ENCODE results near the gene FBRSL1. TPM values are rescaled to one million over a fixed set of nuclear protein-coding genes. Genes with fewer than 3 reads are reported as not detected.

FBRSL1 gene
- total and polyA plus RNA-seq, 2 of the 8 experiments (the other 6 are each of a cell fraction or from before 2014, with no cell fraction given): 18.4 to 109 TPM

GRCh38 chr12:132479938-132480622, 9.9 kb upstream of the FBRSL1 start:
- Histone ChIP-seq H2BK15ac (ENCODE audit: low read length) (no peak overlapping the region), H4K8ac (ENCODE audit: extremely low read depth, insufficient read depth, low read length) (no peak overlapping the region), H3K79me1 (ENCODE audit: low read depth, low read length) (no peaks in the 10 kb centered on the region), H3K18ac (ENCODE audit: extremely low read depth, low read length) (no peak overlapping the region), H4K91ac (replicated peaks; ENCODE audit: insufficient read length, low read length) (no peak overlapping the region), H3K27ac (ENCODE audit: low read depth, low read length) (no peak overlapping the region), H3K4ac (replicated peaks; ENCODE audit: insufficient read length, low read depth, low read length) (no peak overlapping the region), H2BK120ac (replicated peaks; ENCODE audit: low read depth, low read length) (no peak overlapping the region), H3K4me1 (replicated peaks in 1 of 4; ENCODE audit: control insufficient read depth in 3 of 4, insufficient read depth in 4 of 4, low read length in 3 of 4) (no peaks in the 10 kb centered on the region), H3K14ac (ENCODE audit: insufficient read length) (no peak overlapping the region), H2BK5ac (ENCODE audit: low read depth, low read length) (no peak overlapping the region), H3K4me3 (ENCODE audit: extremely low read depth in 1 of 4, insufficient read depth in 2 of 4, low read depth in 3 of 4, low read length in 4 of 4) (no peak overlapping the region), H3K9me3 (ENCODE audit: insufficient read depth in 2 of 2, low read depth in 1 of 2, low read length in 1 of 2) (peaks cover 0 to 8% of the 10 kb centered on the region in 2 experiments; a peak in 1 of 4 replicates), H4K20me1 (replicated peaks in 1 of 2; ENCODE audit: control insufficient read depth in 1 of 2, insufficient read depth in 2 of 2, low read length in 2 of 2) (peaks cover 0 to 1% of the 10 kb centered on the region in 2 experiments), H3K56ac (replicated peaks; ENCODE audit: insufficient read length, low read depth, low read length) (no peak overlapping the region), H2BK12ac (ENCODE audit: low read depth, low read length) (no peak overlapping the region), H3K4me2 (ENCODE audit: insufficient read depth in 1 of 2, low read depth in 2 of 2, low read length in 2 of 2) (no peak overlapping the region), H3K9ac (replicated peaks in 1 of 4; ENCODE audit: extremely low read depth in 1 of 4, low read depth in 3 of 4, low read length in 3 of 4) (no peak overlapping the region), H4K5ac (ENCODE audit: insufficient read length, low read depth, low read length) (no peak overlapping the region), H2AFZ (ENCODE audit: low read length) (no peak overlapping the region), H3K23me2 (ENCODE audit: low read depth, low read length) (no peaks in the 10 kb centered on the region), H2AK5ac (ENCODE audit: low read depth, low read length) (no peak overlapping the region), H3K79me2 (ENCODE audit: control insufficient read depth in 1 of 2, insufficient read depth in 2 of 2, low read length in 2 of 2) (no peaks in the 10 kb centered on the region), H3K27me3 (replicated peaks in 1 of 4; ENCODE audit: control insufficient read depth in 3 of 4, extremely low read depth in 1 of 4, insufficient read depth in 3 of 4, low read length in 3 of 4) (peaks cover 35 to 93% (median 70%) of the 10 kb centered on the region in 4 experiments), H3K23ac (ENCODE audit: insufficient read length) (no peak overlapping the region), H2BK20ac (ENCODE audit: low read length) (no peak overlapping the region), H3K36me3 (ENCODE audit: control insufficient read depth in 2 of 4, insufficient read depth in 4 of 4, low read length in 3 of 4) (no peaks in the 10 kb centered on the region)
- 87% methylated on average over 37 of the region's 38 CpGs; no CpG with 5 or more reads in 1 of the 2 experiments for WGBS, 2 experiments (ENCODE audit: extremely low coverage in 1 of 2, insufficient coverage in 1 of 2, insufficient read length in 1 of 2, insufficient replicate concordance in 2 of 2, low coverage in 1 of 2, low lambda C conversion rate in 2 of 2, missing lambda C conversion rate in 1 of 2)
- ChIA-PET CTCF (ENCODE audit: partially characterized antibody) (interaction anchor here (0.7 to 1.6 kb wide), 9 partner anchors 14 to 135 kb away, joined by 3 to 10 read pairs (median 4); no protein-coding TSS in a partner anchor), POLR2A (ENCODE audit: partially characterized antibody) (no interaction called here)
- FAIRE-seq (no peak), DNase-seq (ENCODE audit: low read depth in 1 of 2, low spot score in 2 of 2) (no peak)
- no peak for TF ChIP-seq EGR1 (IDR thresholded peaks at IDR 0.05; ENCODE audit: borderline replicate concordance, low read depth, low read length)
- no peak for TF ChIP-seq E2F6 (IDR thresholded peaks at IDR 0.05)
- TF ChIP-seq HDAC6 (IDR thresholded peaks at IDR 0.05; ENCODE audit: low read depth, low read length): no peak
- no peak for TF ChIP-seq NRF1 (IDR thresholded peaks at IDR 0.05; ENCODE audit: low read depth, low read length)
- no peak for TF ChIP-seq SP1 (IDR thresholded peaks at IDR 0.05; ENCODE audit: low read depth, low read length)
- no peak for TF ChIP-seq EP300 (IDR thresholded peaks at IDR 0.05; ENCODE audit: borderline replicate concordance in 1 of 2, low read depth in 2 of 2, low read length in 2 of 2)
- TF ChIP-seq CBX5 (IDR thresholded peaks at IDR 0.05; ENCODE audit: low read depth, low read length): no peak
- TF ChIP-seq SIX5 (IDR thresholded peaks at IDR 0.05; ENCODE audit: low read depth, low read length): no peak
- no peak for TF ChIP-seq SUZ12 (IDR thresholded peaks at IDR 0.05; ENCODE audit: low read length)
- no peak for TF ChIP-seq POLR2AphosphoS5 (IDR thresholded peaks at IDR 0.05; ENCODE audit: low read depth, low read length)
- no peak for TF ChIP-seq MAFK (IDR thresholded peaks at IDR 0.05; ENCODE audit: low read depth, low read length)
- TF ChIP-seq RFX5 (IDR thresholded peaks at IDR 0.05; ENCODE audit: borderline replicate concordance, low read depth, low read length): no peak
- no peak for TF ChIP-seq NANOG (IDR thresholded peaks at IDR 0.05; ENCODE audit: insufficient read depth, low read depth, low read length, poor library complexity, severe bottlenecking)
